CD4-positive, CD25-positive, alpha-beta regulatory T cell (primary cell): ENCODE measurements around the gene CHRD. TPM values are rescaled to one million over a fixed set of nuclear protein-coding genes. Genes with fewer than 3 reads are reported as not detected.
"Not testable (repeated sequence)": the region's sequence is repeated elsewhere in the genome, so short reads cannot be mapped to it uniquely, and the experiment has no call there.

Experiments
- ATAC-seq, 2 donors: fragments of 150-1000 bp; cut with Tn5 transposase; one replicate each; pipeline ENCODE4 v1.10.0; 2021; ENCODE audit warnings: low read depth in 2 of 2, moderate number of reproducible peaks in 2 of 2, moderate library complexity in 1 of 2
- DNase-seq, 3 donors: peaks; one replicate each; pipeline versions ENCODE4 v3.0.0 to v3.0.0-alpha.2; 2012 to 2022; ENCODE audit warnings: mixed read lengths in 1 of 3
- H3K27ac ChIP-seq: one replicate; pipeline ENCODE4 v1.7.0; 2013; ENCODE audit warnings: mild to moderate bottlenecking, low read length; ENCODE audit not compliant: insufficient read depth, poor library complexity, severe bottlenecking
- H3K27me3 ChIP-seq: one replicate; pipeline ENCODE4 v1.7.0; 2013; ENCODE audit warnings: low read length; ENCODE audit not compliant: control insufficient read depth, insufficient read depth
- H3K36me3 ChIP-seq: one replicate; pipeline ENCODE4 v1.7.0; 2013; ENCODE audit warnings: mild to moderate bottlenecking, low read length, moderate library complexity; ENCODE audit not compliant: control insufficient read depth, insufficient read depth
- H3K4me1 ChIP-seq: 2 replicates; pipeline ENCODE4 v1.7.0; 2013; ENCODE audit warnings: mild to moderate bottlenecking, low read length; ENCODE audit not compliant: insufficient read depth, control insufficient read depth, poor library complexity, severe bottlenecking
- H3K4me3 ChIP-seq: one replicate; pipeline ENCODE4 v1.7.0; 2013; ENCODE audit warnings: low read depth, mild to moderate bottlenecking, low read length, moderate library complexity
- H3K9me3 ChIP-seq, 2 experiments: 1 replicate in 1 of 2; 2 replicates in 1 of 2; pipeline ENCODE4 v1.7.0; 2013; ENCODE audit warnings: low read length in 2 of 2, mild to moderate bottlenecking in 1 of 2, moderate library complexity in 1 of 2; ENCODE audit not compliant: control insufficient read depth in 2 of 2
- H3K27ac Mint-ChIP-seq, 3 donors: one replicate each; pipeline ENCODE4 v1.8.0; 2020 to 2022; ENCODE audit warnings: mild to moderate bottlenecking in 3 of 3, mixed read lengths in 3 of 3, moderate library complexity in 2 of 3
- H3K27me3 Mint-ChIP-seq: one replicate; pipeline ENCODE4 v1.8.0; 2022; ENCODE audit warnings: mild to moderate bottlenecking, mixed read lengths
- H3K36me3 Mint-ChIP-seq: one replicate; pipeline ENCODE4 v1.8.0; 2020; ENCODE audit warnings: mixed read lengths
- H3K4me1 Mint-ChIP-seq, 4 donors: one replicate each; pipeline ENCODE4 v1.8.0; 2020 to 2022; ENCODE audit warnings: mixed read lengths in 4 of 4, mild to moderate bottlenecking in 1 of 4
- H3K4me3 Mint-ChIP-seq, 4 donors: one replicate each; pipeline ENCODE4 v1.8.0; 2020 to 2022; ENCODE audit warnings: mild to moderate bottlenecking in 4 of 4, mixed read lengths in 4 of 4, moderate library complexity in 3 of 4
- H3K9me3 Mint-ChIP-seq, 7 donors: one replicate each; pipeline ENCODE4 v1.8.0; 2020 to 2022; ENCODE audit warnings: mixed read lengths in 7 of 7, mild to moderate bottlenecking in 3 of 7, moderate library complexity in 2 of 7
- polyA plus RNA-seq, 4 donors: library from polyadenylated mRNA; unstranded; fragments of 300-500 nt; fragmentation: Illumina TruSeq; gene quantifications; one replicate each; pipeline ENCODE4 v1.2.3, GENCODE V29; 2021
- total RNA-seq: library from RNA; stranded (reverse); gene quantifications from one replicate; pipeline ENCODE4 v1.2.3, GENCODE V29; 2022

CHRD gene
- total and polyA plus RNA-seq, 5 donors from 2014 or later = not detected

DNA sequence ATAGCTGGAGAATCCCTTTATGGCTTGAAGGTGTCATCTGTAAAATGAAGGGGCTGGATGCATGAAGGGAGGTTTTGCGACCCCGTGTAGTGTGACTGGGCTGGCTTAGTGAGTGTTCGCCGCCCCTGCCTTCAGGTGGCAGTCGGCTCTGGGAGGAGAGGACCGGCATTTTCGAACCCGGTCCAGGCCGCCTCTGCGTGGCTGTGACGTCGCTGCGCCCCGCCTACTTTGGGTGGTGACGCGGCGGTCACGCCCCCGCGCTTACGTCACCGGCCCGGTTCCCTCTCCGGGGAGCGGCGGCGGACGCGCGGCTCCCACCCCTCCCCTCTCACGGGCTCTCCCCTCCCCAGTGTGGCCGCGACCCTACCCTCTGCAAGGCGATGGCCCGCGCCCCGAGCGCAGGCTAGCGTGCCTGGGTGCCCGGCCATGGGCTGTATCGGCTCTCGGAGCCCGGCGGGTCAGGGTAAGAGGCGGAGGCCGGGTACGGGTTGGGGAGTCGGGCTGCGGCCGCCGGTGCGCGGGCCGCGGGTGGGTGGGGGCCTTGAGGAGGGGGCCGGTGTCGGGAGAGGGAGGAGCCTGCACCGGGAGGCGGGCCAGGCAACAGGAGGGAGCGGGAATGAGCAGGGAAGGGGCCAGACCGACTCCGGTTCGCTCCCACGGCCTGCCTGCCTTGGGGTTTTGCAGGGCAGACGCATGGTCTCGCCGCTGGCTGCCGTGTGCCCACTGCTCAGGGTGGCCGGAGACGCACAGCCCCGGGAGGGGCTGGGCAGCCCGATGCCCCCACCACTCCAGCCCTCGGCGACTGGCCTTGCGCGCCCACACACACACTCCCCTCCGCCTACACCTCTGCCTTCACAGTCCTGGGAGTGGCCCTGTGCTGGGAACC is 44.0 kb upstream of the CHRD start:
- no peaks in the 10 kb centered on the region for H3K27me3 ChIP-seq
- H3K9me3 Mint-ChIP-seq = no peaks in the 10 kb centered on the region
- peaks cover 34% of the 10 kb centered on the region for H3K36me3 Mint-ChIP-seq
- peak overlapping the region; percentile 94 for H3K27ac ChIP-seq
- DNase-seq (peak; percentile 81 to 88 (median 83)), ATAC-seq (peak; percentile 67 to 70)
- peaks cover 34% of the 10 kb centered on the region for H3K36me3 ChIP-seq
- H3K27ac Mint-ChIP-seq = peak overlapping the region; percentile 93 to 97 (median 97)
- H3K9me3 ChIP-seq = no peaks in the 10 kb centered on the region
- H3K4me1 Mint-ChIP-seq = peaks cover 0 to 48% (median 38%) of the 10 kb centered on the region in 4 donors
- H3K4me3 Mint-ChIP-seq = peak overlapping the region; percentile 91 to 97 (median 93)
- peak overlapping the region; percentile 70 for H3K4me3 ChIP-seq
- peaks cover 29% of the 10 kb centered on the region for H3K4me1 ChIP-seq
- no peaks in the 10 kb centered on the region for H3K27me3 Mint-ChIP-seq

DNA sequence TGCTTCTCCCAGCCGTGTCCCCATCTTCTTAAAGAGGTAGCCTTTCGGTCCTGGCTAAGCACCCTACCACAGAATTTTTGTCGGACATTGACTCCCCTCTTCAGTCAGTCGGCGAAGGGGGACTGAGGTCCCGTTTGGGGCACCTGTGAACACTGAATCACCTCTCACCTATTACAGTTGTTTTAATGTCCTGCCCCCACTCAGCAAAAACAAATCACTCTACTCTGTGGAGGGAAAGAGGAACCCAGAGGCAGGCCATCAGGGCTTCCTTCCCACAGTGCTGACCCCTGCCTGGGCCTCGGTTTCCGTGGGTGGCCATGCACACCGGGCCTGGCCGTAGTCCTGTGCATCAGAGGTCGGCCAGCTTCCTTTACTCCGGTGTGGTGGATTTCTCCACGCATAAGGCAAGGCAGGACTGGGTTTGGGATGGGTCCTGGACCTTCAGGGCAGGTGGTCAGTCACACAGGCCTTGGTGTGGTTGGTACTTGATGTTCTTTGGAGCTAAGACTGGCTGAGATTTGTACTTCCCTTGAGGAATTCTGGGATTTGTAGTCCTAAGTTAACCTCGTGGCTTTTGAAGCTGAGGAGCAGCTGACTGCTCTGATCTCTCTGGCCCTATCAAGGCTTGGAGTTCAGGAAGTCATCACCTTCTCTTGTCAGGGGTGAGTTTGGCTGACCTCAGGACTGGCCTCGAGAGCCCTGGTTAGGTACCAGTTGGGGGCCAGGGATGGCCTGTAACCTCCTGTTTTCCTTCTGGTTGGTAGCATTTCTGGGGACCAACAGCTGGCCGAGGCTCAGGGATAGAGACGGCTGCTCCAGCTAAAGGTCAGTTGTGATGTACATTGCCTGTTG is 43.1 kb upstream of the CHRD start:
- Histone ChIP-seq H3K27me3 (no peaks in the 10 kb centered on the region), H3K9me3 (no peaks in the 10 kb centered on the region), H3K4me3 (peak overlapping the region; percentile 70), H3K4me1 (peaks cover 29% of the 10 kb centered on the region), H3K27ac (peak overlapping the region; percentile 94), H3K36me3 (peaks cover 26% of the 10 kb centered on the region)
- Mint-ChIP-seq H3K4me1 (peaks cover 0 to 52% (median 38%) of the 10 kb centered on the region in 4 donors), H3K27me3 (no peaks in the 10 kb centered on the region), H3K27ac (peak overlapping the region; percentile 93 to 97 (median 94)), H3K9me3 (no peaks in the 10 kb centered on the region), H3K4me3 (peak overlapping the region; percentile 91 to 97 (median 93)), H3K36me3 (peaks cover 33% of the 10 kb centered on the region)
- ATAC-seq (no peak), DNase-seq (peak in 1 of 3 donors; percentile 25)

- Histone ChIP-seq H3K36me3 (peaks cover 20% of the 10 kb centered on the region), H3K9me3 (no peaks in the 10 kb centered on the region), H3K4me3 (peak within 1 kb of the TSS; percentile 70), H3K4me1 (peaks cover 29% of the 10 kb centered on the region), H3K27ac (peak within 1 kb of the TSS; percentile 94), H3K27me3 (no peaks in the 10 kb centered on the region)
- H3K27ac Mint-ChIP-seq = peak within 1 kb of the TSS; percentile 93 to 97 (median 94)
- peaks cover 30% of the 10 kb centered on the region for H3K36me3 Mint-ChIP-seq
- peak within 1 kb of the TSS; percentile 91 to 97 (median 93) for H3K4me3 Mint-ChIP-seq
- ATAC-seq (no peak), DNase-seq (no peak)
- H3K9me3 Mint-ChIP-seq = no peaks in the 10 kb centered on the region
- no peaks in the 10 kb centered on the region for H3K27me3 Mint-ChIP-seq
- peaks cover 0 to 52% (median 38%) of the 10 kb centered on the region in 4 donors for H3K4me1 Mint-ChIP-seq
Observed at GRCh38 chr3:184337399-184337714, 42.5 kb upstream of the CHRD start, which contains the start of gene FAM131A. TSS of gene FAM131A (plus strand) at chr3:184337600. CDS start at chr3:184337631, 31 bp downstream.

- peak overlapping the region in 2 of 3 donors; percentile 94 to 97 for H3K27ac Mint-ChIP-seq
- Histone ChIP-seq H3K4me3 (no peak overlapping the region), H3K36me3 (peaks cover 14% of the 10 kb centered on the region), H3K4me1 (peaks cover 29% of the 10 kb centered on the region), H3K27ac (no peak overlapping the region), H3K9me3 (no peaks in the 10 kb centered on the region), H3K27me3 (no peaks in the 10 kb centered on the region)
- DNase-seq = no peak
- peaks cover 0 to 46% (median 35%) of the 10 kb centered on the region in 4 donors for H3K4me1 Mint-ChIP-seq
- H3K4me3 Mint-ChIP-seq = peak overlapping the region in 3 of 4 donors; percentile 6 to 93 (median 93)
- no peaks in the 10 kb centered on the region for H3K27me3 Mint-ChIP-seq
- H3K9me3 Mint-ChIP-seq = no peaks in the 10 kb centered on the region
- peaks cover 28% of the 10 kb centered on the region for H3K36me3 Mint-ChIP-seq
- no peak for ATAC-seq
Observed at GRCh38 chr3:184337981-184338380, 41.9 kb upstream of the CHRD start.

DNA sequence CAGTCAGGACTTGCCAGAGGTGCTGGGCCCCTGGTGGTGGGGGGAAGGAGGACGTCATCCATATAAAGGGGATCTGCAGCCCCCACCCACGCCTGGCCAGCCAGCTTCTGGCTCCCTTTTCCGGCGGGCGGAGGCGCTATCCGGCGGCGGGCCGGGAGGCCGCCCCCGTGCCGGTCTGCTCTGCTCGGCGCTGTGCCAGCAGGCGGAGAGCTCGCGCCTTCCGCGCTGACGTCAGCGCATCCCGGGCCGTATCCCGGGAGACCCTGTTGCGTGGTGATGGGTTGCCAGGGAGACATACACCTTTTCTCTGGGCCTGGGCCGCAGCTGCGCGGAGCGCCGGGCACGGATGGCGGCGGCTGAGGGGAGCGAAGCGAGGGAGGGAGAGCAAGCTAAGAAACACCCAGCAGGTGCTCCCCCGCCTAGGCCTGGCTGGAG is 41.3 kb upstream of the CHRD start:
- Histone ChIP-seq H3K4me3 (no peak overlapping the region), H3K27me3 (no peaks in the 10 kb centered on the region), H3K27ac (no peak overlapping the region), H3K36me3 (peaks cover 8% of the 10 kb centered on the region), H3K4me1 (peaks cover 29% of the 10 kb centered on the region), H3K9me3 (no peaks in the 10 kb centered on the region)
- Mint-ChIP-seq H3K27me3 (no peaks in the 10 kb centered on the region), H3K36me3 (peaks cover 27% of the 10 kb centered on the region), H3K4me1 (peaks cover 0 to 40% (median 33%) of the 10 kb centered on the region in 4 donors), H3K4me3 (no peak overlapping the region), H3K9me3 (no peaks in the 10 kb centered on the region), H3K27ac (peak overlapping the region in 1 of 3 donors; percentile 94)
- DNase-seq (no peak), ATAC-seq (no peak)

DNA sequence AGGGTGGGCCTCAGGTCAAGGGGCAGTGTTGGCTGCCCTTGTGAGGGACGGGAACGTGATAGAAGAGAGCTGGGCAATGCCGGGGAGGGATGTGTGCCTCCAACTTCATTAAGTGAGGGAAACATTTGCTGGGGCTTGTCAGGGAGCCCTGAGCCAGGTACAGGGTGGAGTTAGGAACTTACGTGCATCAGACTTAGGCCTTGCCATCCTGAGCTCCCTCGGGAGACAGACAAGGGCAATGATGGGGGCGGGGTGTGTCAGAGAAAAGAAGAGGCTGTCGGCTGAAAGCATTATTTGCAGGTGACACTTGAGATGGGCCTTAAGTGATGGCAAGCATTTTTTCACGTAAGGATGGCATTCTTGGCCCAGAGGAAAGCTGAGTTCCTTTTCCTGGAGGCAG is 40.9 kb upstream of the CHRD start:
- peaks cover 4% of the 10 kb centered on the region for H3K36me3 ChIP-seq
- DNase-seq = no peak
- Mint-ChIP-seq H3K27ac (peak overlapping the region in 1 of 3 donors; percentile 34), H3K27me3 (no peaks in the 10 kb centered on the region), H3K4me3 (peak overlapping the region in 2 of 4 donors; percentile 60 to 65), H3K9me3 (no peaks in the 10 kb centered on the region), H3K4me1 (peaks cover 0 to 37% (median 29%) of the 10 kb centered on the region in 4 donors), H3K36me3 (peaks cover 22% of the 10 kb centered on the region)
- no peak overlapping the region for H3K27ac ChIP-seq
- H3K9me3 ChIP-seq = no peaks in the 10 kb centered on the region
- no peak overlapping the region for H3K4me3 ChIP-seq
- peaks cover 29% of the 10 kb centered on the region for H3K4me1 ChIP-seq
- H3K27me3 ChIP-seq = no peaks in the 10 kb centered on the region
- ATAC-seq = no peak

GRCh38 chr3:184339451-184340135 is 40.3 kb upstream of the CHRD start:
- not testable (repeated sequence) for H3K27me3 ChIP-seq, H3K27ac ChIP-seq, H3K27me3 Mint-ChIP-seq, H3K4me3 ChIP-seq, DNase-seq, H3K36me3 ChIP-seq, H3K9me3 ChIP-seq, H3K4me3 Mint-ChIP-seq, ATAC-seq, H3K9me3 Mint-ChIP-seq
- H3K36me3 Mint-ChIP-seq = peaks cover 21% of the 10 kb centered on the region
- peaks cover 0 to 34% (median 27%) of the 10 kb centered on the region in 4 donors for H3K4me1 Mint-ChIP-seq
- H3K27ac Mint-ChIP-seq = peak overlapping the region in 1 of 3 donors; percentile 34
- peaks cover 29% of the 10 kb centered on the region for H3K4me1 ChIP-seq
